Measurements from ENCODE around the gene KCNT1. TPM values are rescaled to one million over a fixed set of nuclear protein-coding genes. Genes with fewer than 3 reads are reported as not detected.

KCNT1 gene
- total and polyA plus RNA-seq, 10 of the 15 experiments (the other 5 are each of a cell fraction or from before 2014, with no cell fraction given) = not detected

GRCh38 chr9:135661816-135662560, 40.0 kb upstream of the KCNT1 start:
- 52% methylated on average over 17 of the region's 19 CpGs for WGBS (ENCODE audit: insufficient coverage, insufficient replicate concordance, low lambda C conversion rate, missing lambda C conversion rate)
- ChIA-PET SMC1A (ENCODE audit: uncharacterized antibody, unreplicated experiment) (no interaction called here), CTCF (no interaction called here), POLR2A (no interaction called here), RAD21 (ENCODE audit: unreplicated experiment) (no interaction called here)
- FAIRE-seq = no peak
- H3K4me2 ChIP-seq (ENCODE audit: control insufficient read depth, insufficient read depth) = no peak overlapping the region
- H3K9me3 ChIP-seq (replicated peaks; ENCODE audit: control insufficient read depth, insufficient read depth, low read length) = no peaks in the 10 kb centered on the region
- H3K27me3 ChIP-seq (replicated peaks in 1 of 2; ENCODE audit: control insufficient read depth in 2 of 2, insufficient read depth in 2 of 2, low read length in 1 of 2) = no peaks in the 10 kb centered on the region; a peak in 1 of 4 replicates
- intact Hi-C loops (cut with micrococcal nuclease; ENCODE audit: unreplicated experiment) (no loop called here), in situ Hi-C loops (cut with MboI) (no loop called here)
- no peaks in the 10 kb centered on the region for H3K79me2 ChIP-seq (ENCODE audit: control insufficient read depth, insufficient read depth, low read length)
- H2AFZ ChIP-seq (ENCODE audit: control insufficient read depth, low read depth, low read length) = no peak overlapping the region
- ATAC-seq = no peak
- no TSS peak for BruUV-seq (replicated peaks)
- no peak overlapping the region for H3K9ac ChIP-seq (ENCODE audit: control insufficient read depth, insufficient read depth, low read length)
- no peaks in the 10 kb centered on the region for H4K20me1 ChIP-seq (ENCODE audit: control insufficient read depth, insufficient read depth)
- no peaks in the 10 kb centered on the region for H3K36me3 ChIP-seq (ENCODE audit: control insufficient read depth in 2 of 2, insufficient read depth in 2 of 2, low read length in 1 of 2)
- no peak overlapping the region for H3K27ac ChIP-seq (ENCODE audit: control insufficient read depth, insufficient read depth)
- no peaks in the 10 kb centered on the region for H3K4me1 ChIP-seq (ENCODE audit: control insufficient read depth, insufficient read depth, low read length)
- no peak overlapping the region for H3K4me3 ChIP-seq
- TF ChIP-seq BRCA1 (IDR thresholded peaks at IDR 0.05; ENCODE audit: low read depth, low read length) (no peak), ATF7 (IDR thresholded peaks at IDR 0.05; ENCODE audit: low read depth) (no peak), CBX5 (IDR thresholded peaks at IDR 0.05; ENCODE audit: low read depth) (no peak)
- no peak for DNase-seq (ENCODE audit: low read depth, low spot score)

GRCh38 chr9:135662758-135663450, 39.1 kb upstream of the KCNT1 start, which contains the start of gene LCN9:
Gene LCN9 (plus strand): TSS chr9:135663309. CDS start chr9:135663322, 13 bp downstream.
- H4K20me1 ChIP-seq (ENCODE audit: control insufficient read depth, insufficient read depth) = no peaks in the 10 kb centered on the region
- H3K27me3 ChIP-seq (replicated peaks in 1 of 2; ENCODE audit: control insufficient read depth in 2 of 2, insufficient read depth in 2 of 2, low read length in 1 of 2) = no peaks in the 10 kb centered on the region
- WGBS (ENCODE audit: insufficient coverage, insufficient replicate concordance, low lambda C conversion rate, missing lambda C conversion rate) = 39% methylated on average over 22 of the region's 25 CpGs
- BruUV-seq (replicated peaks) = no TSS peak
- in situ Hi-C loops (cut with MboI) = no loop called here
- ChIA-PET RAD21 (ENCODE audit: unreplicated experiment) (no interaction called here), POLR2A (no interaction called here), SMC1A (ENCODE audit: uncharacterized antibody, unreplicated experiment) (no interaction called here), CTCF (no interaction called here)
- ATAC-seq (no peak), FAIRE-seq (no peak), DNase-seq (ENCODE audit: low read depth, low spot score) (no peak)
- no peak within 1 kb of the TSS for H3K4me3 ChIP-seq
- H3K4me1 ChIP-seq (ENCODE audit: control insufficient read depth, insufficient read depth, low read length) = no peaks in the 10 kb centered on the region
- H2AFZ ChIP-seq (ENCODE audit: control insufficient read depth, low read depth, low read length) = no peak within 1 kb of the TSS
- no peaks in the 10 kb centered on the region for H3K9me3 ChIP-seq (replicated peaks; ENCODE audit: control insufficient read depth, insufficient read depth, low read length)
- no peaks in the 10 kb centered on the region for H3K36me3 ChIP-seq (ENCODE audit: control insufficient read depth in 2 of 2, insufficient read depth in 2 of 2, low read length in 1 of 2)
- no peaks in the 10 kb centered on the region for H3K79me2 ChIP-seq (ENCODE audit: control insufficient read depth, insufficient read depth, low read length)
- no peak within 1 kb of the TSS for H3K9ac ChIP-seq (ENCODE audit: control insufficient read depth, insufficient read depth, low read length)
- H3K27ac ChIP-seq (ENCODE audit: control insufficient read depth, insufficient read depth) = no peak within 1 kb of the TSS
- no peak within 1 kb of the TSS for H3K4me2 ChIP-seq (ENCODE audit: control insufficient read depth, insufficient read depth)
- intact Hi-C loops (cut with micrococcal nuclease; ENCODE audit: unreplicated experiment) = no loop called here
- TF ChIP-seq USF2 (IDR thresholded peaks at IDR 0.05; ENCODE audit: borderline replicate concordance, low read depth, low read length) (no peak), BHLHE40 (IDR thresholded peaks at IDR 0.05; ENCODE audit: borderline replicate concordance in 1 of 2, low read depth in 2 of 2, low read length in 1 of 2) (no peak), POU2F2 (IDR thresholded peaks at IDR 0.05; ENCODE audit: borderline replicate concordance, low read depth, low read length) (no peak), PBX3 (IDR thresholded peaks at IDR 0.05; ENCODE audit: insufficient replicate concordance, low read depth, low read length) (no peak), BCL3 (IDR thresholded peaks at IDR 0.05; ENCODE audit: borderline replicate concordance, insufficient read depth, low read depth, low read length, poor library complexity, severe bottlenecking) (no peak), GABPA (IDR thresholded peaks at IDR 0.05; ENCODE audit: low read depth) (no peak), GATAD2B (conservative IDR thresholded peaks at IDR 0.05; ENCODE audit: low read depth) (no peak), TAF1 (IDR thresholded peaks at IDR 0.05; ENCODE audit: borderline replicate concordance, low read depth, low read length) (no peak), RFX5 (IDR thresholded peaks at IDR 0.05; ENCODE audit: low read depth, low read length) (no peak)

Measured in GM12878 (cell line).